HCT116 (cell line): ENCODE measurements around the gene TLE5. TPM values are rescaled to one million over a fixed set of nuclear protein-coding genes. Genes with fewer than 3 reads are reported as not detected.

Experiments used
- ATAC-seq: fragments of 200-7000 bp; cut with Tn5 transposase; 2 replicates; pipeline ENCODE4 v1.9.1; 2020; ENCODE audit warnings: mild to moderate bottlenecking, moderate library complexity
- BruUV-seq: library from RNA; stranded (reverse); fragments of 400-500 nt; replicated peaks from 2 replicates; lab custom pipeline; 2021; lab: Mats Ljungman, UMichigan
- CTCF ChIA-PET: fragments of 300-600 bp; sonication (Branson Sonifier 250); formaldehyde crosslinking; loops from one replicate; lab custom pipeline; 2021; ENCODE audit warnings: antibody characterized with exemption; lab: Charles Lee
- POLR2A ChIA-PET: fragments of 300-600, 350-600 bp; sonication (Branson Sonifier 250); formaldehyde crosslinking; loops from one replicate; lab custom pipeline; 2021; ENCODE audit warnings: antibody characterized with exemption; lab: Charles Lee
- RAD21 ChIA-PET, 2 experiments: fragments of 300-600 bp; sonication (Branson Sonifier 250); formaldehyde crosslinking; loops; one replicate each; lab custom pipeline; 2023; ENCODE audit warnings: low total read pairs in 2 of 2; ENCODE audit not compliant: uncharacterized antibody in 2 of 2, unreplicated experiment in 2 of 2, low non-redundant PET in 1 of 2; lab: Charles Lee
- DNase-seq: peaks from one replicate; pipeline ENCODE4 v3.0.0-alpha.2; 2010; ENCODE audit warnings: low read depth, low spot score
- H2AFZ ChIP-seq: fragments of 200-600 bp; shearing (Covaris generic), sonication (generic); 2 replicates; pipeline ENCODE4 v1.6.1; 2017; ENCODE audit warnings: low read depth, mixed run types, mixed read lengths, antibody characterized with exemption, low read length; ENCODE audit not compliant: poor library complexity, severe bottlenecking
- H3K27ac ChIP-seq: 2 replicates; pipeline ENCODE4 v1.5.1; 2012; ENCODE audit warnings: low read depth, low read length
- H3K27me3 ChIP-seq: fragments of 200-600 bp; sonication (generic); 2 replicates; pipeline ENCODE4 v1.6.1; 2016; ENCODE audit warnings: mixed run types, low read length, mixed read lengths; ENCODE audit not compliant: insufficient read depth
- H3K36me3 ChIP-seq, 2 experiments: fragments of 200-500 bp in 1 of 2; fragments of 200-600 bp in 1 of 2; sonication (Bioruptor generic) in 1 of 2; sonication (generic) in 1 of 2; 2 replicates each; pipeline versions ENCODE4 v1.5.1 to v1.6.1; 2014 to 2016; ENCODE audit warnings: low read length in 2 of 2, inconsistent platforms in 1 of 2, mixed read lengths in 1 of 2, mixed run types in 1 of 2; ENCODE audit not compliant: insufficient read depth in 2 of 2, control insufficient read depth in 1 of 2
- H3K4me1 ChIP-seq, 2 experiments: fragments of 200-600 bp in 1 of 2; sonication (generic) in 1 of 2; 2 replicates each; pipeline versions ENCODE4 v1.5.1 to v1.6.1; 2012 to 2017; ENCODE audit warnings: low read length in 2 of 2, inconsistent platforms in 1 of 2, mild to moderate bottlenecking in 1 of 2, mixed read lengths in 1 of 2, mixed run types in 1 of 2, moderate library complexity in 1 of 2; ENCODE audit not compliant: insufficient read depth in 2 of 2, control insufficient read depth in 1 of 2
- H3K4me2 ChIP-seq: fragments of 200-600 bp; sonication (generic); 2 replicates; pipeline ENCODE4 v1.6.1; 2017; ENCODE audit warnings: mixed run types, low read length, mixed read lengths
- H3K4me3 ChIP-seq, 2 experiments: fragments of 200-600 bp in 1 of 2; sonication (generic) in 1 of 2; replicated peaks in 1 of 2; 2 replicates each; pipeline ENCODE4 v1.5.1; 2011 to 2016; ENCODE audit warnings: low read length in 2 of 2, control low read depth in 1 of 2, low read depth in 1 of 2, mild to moderate bottlenecking in 1 of 2, mixed read lengths in 1 of 2, mixed run types in 1 of 2
- H3K79me2 ChIP-seq: fragments of 200-600 bp; sonication (generic); 2 replicates; pipeline ENCODE4 v1.6.1; 2017; ENCODE audit warnings: mild to moderate bottlenecking, mixed run types, low read length, moderate library complexity, mixed read lengths; ENCODE audit not compliant: insufficient read depth
- H3K9ac ChIP-seq: fragments of 200-600 bp; sonication (generic); 2 replicates; pipeline ENCODE4 v1.6.1; 2016; ENCODE audit warnings: low read length, mixed read lengths
- H3K9me2 ChIP-seq: fragments of 200-600 bp; sonication (generic), shearing (Covaris generic); 2 replicates; pipeline ENCODE4 v1.6.1; 2017; ENCODE audit warnings: mixed run types, mild to moderate bottlenecking, moderate library complexity; ENCODE audit not compliant: insufficient read depth
- H3K9me3 ChIP-seq, 2 experiments: fragments of 200-500 bp in 1 of 2; fragments of 200-600 bp in 1 of 2; sonication (Bioruptor generic) in 1 of 2; sonication (generic) in 1 of 2; 2 replicates each; pipeline ENCODE4 v1.6.1; 2014 to 2017; ENCODE audit warnings: low read length in 2 of 2, mixed read lengths in 2 of 2, inconsistent platforms in 1 of 2, low read depth in 1 of 2, mild to moderate bottlenecking in 1 of 2, mixed run types in 1 of 2, moderate library complexity in 1 of 2; ENCODE audit not compliant: control insufficient read depth in 1 of 2, insufficient read depth in 1 of 2
- H4K20me1 ChIP-seq: fragments of 200-600 bp; sonication (generic), shearing (Covaris generic); 2 replicates; pipeline ENCODE4 v1.6.1; 2017; ENCODE audit warnings: mixed run types, mild to moderate bottlenecking, moderate library complexity; ENCODE audit not compliant: insufficient read depth
- EGR1 ChIP-seq: IDR thresholded peaks from 2 replicates; pipeline ENCODE4 v1.6.1; 2012; ENCODE audit warnings: low read depth
- POLR2AphosphoS5 ChIP-seq: IDR thresholded peaks from 2 replicates; pipeline ENCODE4 v1.6.1; 2011; ENCODE audit warnings: mild to moderate bottlenecking, low read depth, low read length, moderate library complexity
- SIN3A ChIP-seq: IDR thresholded peaks from 2 replicates; pipeline ENCODE4 v1.6.1; 2012; ENCODE audit warnings: low read depth
- SP1 ChIP-seq: IDR thresholded peaks from 2 replicates; pipeline ENCODE4 v1.6.1; 2012; ENCODE audit warnings: low read depth
- TCF7L2 ChIP-seq: IDR thresholded peaks from 2 replicates; pipeline ENCODE4 v1.7.0; 2011; ENCODE audit warnings: borderline replicate concordance, inconsistent platforms; ENCODE audit not compliant: insufficient read depth, insufficient read length; ENCODE audit errors: extremely low read depth
- intact Hi-C: fragments of 100-400 bp; cut with micrococcal nuclease; formaldehyde crosslinking; loops from 2 replicates; pipeline ENCODE4 v1.10.0; 2022
- total RNA-seq: library from RNA; stranded (reverse); gene quantifications from one replicate; pipeline ENCODE4 v1.2.1, GENCODE V29; 2021; ENCODE audit not compliant: unreplicated experiment

The TLE5 gene
- total RNA-seq, 1 experiment from 2014 or later: 263 TPM

DNA sequence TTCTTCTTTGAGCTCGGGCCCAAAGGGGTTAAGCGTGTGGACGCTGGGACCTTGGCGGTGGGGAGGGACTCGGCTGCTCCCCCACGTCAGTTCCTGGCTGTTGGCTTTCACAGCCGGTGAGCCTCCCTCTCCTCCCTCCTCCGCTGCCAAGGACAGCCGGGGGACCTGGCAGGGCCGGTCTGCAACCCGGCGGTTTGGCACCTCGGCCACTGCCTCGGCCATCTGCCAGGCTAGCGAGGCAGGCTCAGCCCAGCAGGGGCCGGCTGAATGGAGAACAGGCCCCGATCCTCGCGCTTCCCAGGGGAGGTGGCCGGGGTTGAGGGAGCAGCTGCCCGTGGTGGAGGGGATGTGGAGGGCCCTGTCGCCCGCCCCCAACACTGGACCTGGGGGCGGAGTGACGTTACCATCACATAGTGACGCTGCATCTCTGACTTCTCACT is 5.0 kb downstream of the TLE5 start:
- CTCF ChIA-PET: no interaction called here
- peaks cover 28 to 51% of the 10 kb centered on the region in 2 experiments for H3K4me1 ChIP-seq
- peaks cover 17 to 21% of the 10 kb centered on the region in 2 experiments for H3K36me3 ChIP-seq
- RAD21 ChIA-PET: no interaction called here
- no peaks in the 10 kb centered on the region for H3K9me3 ChIP-seq
- intact Hi-C loops: no loop called here
- H3K4me2 ChIP-seq: peak overlapping the region; percentile 75; the same call in 1 of the 2 replicates
- H2AFZ ChIP-seq: no peak overlapping the region
- POLR2A ChIA-PET: no interaction called here
- TF ChIP-seq SIN3A (no peak), EGR1 (no peak), SP1 (no peak)
- H3K9ac ChIP-seq: no peak overlapping the region
- BruUV-seq: no TSS peak
- H3K27ac ChIP-seq: peak overlapping the region; percentile 56
- no peaks in the 10 kb centered on the region for H4K20me1 ChIP-seq
- DNase-seq: no peak
- no peaks in the 10 kb centered on the region for H3K9me2 ChIP-seq
- H3K27me3 ChIP-seq: no peaks in the 10 kb centered on the region
- H3K4me3 ChIP-seq: no peak overlapping the region
- H3K79me2 ChIP-seq: peaks cover 41% of the 10 kb centered on the region
- ATAC-seq: no peak

DNA sequence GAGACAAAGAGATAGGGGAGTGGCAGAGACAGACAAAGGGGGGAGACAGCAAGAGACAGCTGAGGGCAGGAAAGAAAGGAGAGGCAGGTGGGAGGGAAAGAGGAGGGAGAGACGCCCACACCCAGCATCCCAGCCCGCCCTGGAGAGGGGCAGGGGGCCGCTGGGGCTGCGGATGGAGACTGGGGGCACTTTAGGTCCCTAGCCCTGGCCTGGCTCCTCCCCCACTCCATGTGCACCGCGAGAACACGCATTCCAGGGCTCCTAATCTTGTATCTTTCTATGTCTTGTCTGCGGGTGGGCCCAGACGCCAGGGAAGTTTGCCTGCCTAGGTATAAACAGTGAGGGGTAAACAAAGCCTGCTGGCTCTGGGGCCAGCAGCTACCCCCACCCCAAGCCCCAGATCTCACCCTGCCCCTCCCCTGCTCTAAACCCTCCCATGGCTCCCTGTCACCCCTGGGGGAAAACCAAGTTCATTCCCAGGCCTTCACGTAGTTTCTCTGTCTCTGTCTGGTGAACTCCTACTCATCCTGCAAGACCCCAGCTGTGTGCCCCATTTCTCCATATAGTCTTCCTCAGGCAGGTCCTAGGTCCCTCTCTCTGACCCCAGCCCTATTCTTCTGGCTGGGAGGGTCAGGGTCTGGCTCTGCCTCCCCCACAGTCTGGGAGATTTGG is 5.7 kb downstream of the TLE5 start:
- Histone ChIP-seq H3K27me3 (no peaks in the 10 kb centered on the region), H4K20me1 (no peaks in the 10 kb centered on the region), H2AFZ (no peak overlapping the region), H3K9me3 (no peaks in the 10 kb centered on the region), H3K27ac (peak overlapping the region; percentile 56), H3K4me3 (no peak overlapping the region), H3K79me2 (peaks cover 40% of the 10 kb centered on the region), H3K9ac (no peak overlapping the region; the same call in 1 of the 2 replicates), H3K9me2 (no peaks in the 10 kb centered on the region), H3K4me2 (peak overlapping the region; percentile 75), H3K4me1 (peaks cover 28 to 51% of the 10 kb centered on the region in 2 experiments), H3K36me3 (peaks cover 17 to 21% of the 10 kb centered on the region in 2 experiments)
- ChIA-PET RAD21 (interaction anchor here in 1 of 2 experiments (0.7 kb wide), 1 partner anchor 9 kb away, joined by 7 read pairs; no protein-coding TSS in a partner anchor), CTCF (interaction anchor here (0.7 kb wide), 1 partner anchor 47 kb away, joined by 3 read pairs; no protein-coding TSS in a partner anchor), POLR2A (no interaction called here)
- intact Hi-C loops: no loop called here
- TF ChIP-seq TCF7L2 (no peak), POLR2AphosphoS5 (0 out of 2 replicates have a peak, but pooled peaks have one; percentile 4)
- ATAC-seq (no peak), DNase-seq (no peak)
- BruUV-seq: no TSS peak
